Measurements from ENCODE around the gene EVC2. TPM values are rescaled to one million over a fixed set of nuclear protein-coding genes. Genes with fewer than 3 reads are reported as not detected.
A peak's percentile ranks its signal among the peaks of the same experiment; 100 is the strongest.

EVC2 gene
- total and polyA plus RNA-seq, 2 of the 13 experiments (the other 11 are each of a cell fraction or from before 2014, with no cell fraction given), result not detected

- TF ChIP-seq HNF1A (IDR thresholded peaks at IDR 0.05; ENCODE audit: low read depth), result no peak
- TF ChIP-seq HNF1A (CRISPR knock-in tag; IDR thresholded peaks at IDR 0.05; ENCODE audit: borderline replicate concordance), result 0 out of 2 replicates have a peak, but pooled peaks have one; percentile 32
- TF ChIP-seq ZFP62 (CRISPR knock-in tag; IDR thresholded peaks at IDR 0.05), result no peak
- no peak for TF ChIP-seq YEATS4 (CRISPR knock-in tag; IDR thresholded peaks at IDR 0.05; ENCODE audit: borderline replicate concordance)
- no peak for TF ChIP-seq ESRRA (CRISPR knock-in tag; IDR thresholded peaks at IDR 0.05; ENCODE audit: low read depth)
- TF ChIP-seq SPEN (CRISPR knock-in tag; IDR thresholded peaks at IDR 0.05; ENCODE audit: low read depth), result no peak
- TF ChIP-seq ONECUT2 (CRISPR knock-in tag; IDR thresholded peaks at IDR 0.05), result no peak
- TF ChIP-seq HNRNPH1 (optimal IDR thresholded peaks at IDR 0.05; ENCODE audit: low read depth, low read length), result no peak
- TF ChIP-seq ZNF512B (CRISPR knock-in tag; IDR thresholded peaks at IDR 0.05; ENCODE audit: borderline replicate concordance), result no peak
- TF ChIP-seq HHEX (CRISPR knock-in tag; IDR thresholded peaks at IDR 0.05), result no peak
- TF ChIP-seq ZNF740 (CRISPR knock-in tag; IDR thresholded peaks at IDR 0.05), result no peak
- no peak for TF ChIP-seq CREBL2 (CRISPR knock-in tag; IDR thresholded peaks at IDR 0.05; ENCODE audit: borderline replicate concordance)
- no peak for TF ChIP-seq CEBPZ (IDR thresholded peaks at IDR 0.05; ENCODE audit: low read length)
- TF ChIP-seq ZNF552 (CRISPR knock-in tag; IDR thresholded peaks at IDR 0.05; ENCODE audit: borderline replicate concordance), result 0 out of 2 replicates have a peak, but pooled peaks have one; percentile 23
- no peak for TF ChIP-seq MED13 (CRISPR knock-in tag; IDR thresholded peaks at IDR 0.05)
- TF ChIP-seq BHLHE40 (IDR thresholded peaks at IDR 0.05; ENCODE audit: low read length), result peak; percentile 39; the same call in 1 of the 2 replicates
- 0 out of 2 replicates have a peak, but pooled peaks have one; percentile 16 for TF ChIP-seq ZNF691 (CRISPR knock-in tag; IDR thresholded peaks at IDR 0.05; ENCODE audit: borderline replicate concordance, low read depth)
Observed at GRCh38 chr4:5711479-5712184, 3.3 kb upstream of the EVC2 start (continued).
